ENCODE results near the gene ADAMTSL4. TPM values are rescaled to one million over a fixed set of nuclear protein-coding genes. Genes with fewer than 3 reads are reported as not detected.

The ADAMTSL4 gene
- total and polyA plus RNA-seq, 9 of the 15 experiments (the other 6 are each of a cell fraction or from before 2014, with no cell fraction given) = 12.7 to 212 (median 35.6) TPM

GRCh38 chr1:150559656-150560010 lies 10.4 kb downstream of the ADAMTSL4 start (continued):
- peak; percentile 39; the same call in 1 of the 2 replicates for TF ChIP-seq POLR2AphosphoS5 (IDR thresholded peaks at IDR 0.05; ENCODE audit: control insufficient read depth, insufficient read depth, low read depth, low read length)
- no peak for TF ChIP-seq RBM22 (IDR thresholded peaks at IDR 0.05; ENCODE audit: low read depth, low read length, poor library complexity, severe bottlenecking)
- no peak for TF ChIP-seq FOXK1 (CRISPR knock-in tag; IDR thresholded peaks at IDR 0.05; ENCODE audit: borderline replicate concordance)
- TF ChIP-seq ATF1 (CRISPR knock-in tag; IDR thresholded peaks at IDR 0.05) = no peak
- TF ChIP-seq ATF1 (tag; IDR thresholded peaks at IDR 0.05) = no peak
- peak; percentile 42; the same call in 1 of the 2 replicates for TF ChIP-seq ZBTB7A (IDR thresholded peaks at IDR 0.05; ENCODE audit: borderline replicate concordance, control insufficient read depth, low read depth, low read length)
- TF ChIP-seq GABPA (tag; conservative IDR thresholded peaks at IDR 0.05; ENCODE audit: low read depth) = no peak
- no peak for TF ChIP-seq TOE1 (IDR thresholded peaks at IDR 0.05; ENCODE audit: borderline replicate concordance)
- TF ChIP-seq TOE1 (CRISPR knock-in tag; IDR thresholded peaks at IDR 0.05; ENCODE audit: borderline replicate concordance, low read depth) = no peak
- TF ChIP-seq, protein P1, sequence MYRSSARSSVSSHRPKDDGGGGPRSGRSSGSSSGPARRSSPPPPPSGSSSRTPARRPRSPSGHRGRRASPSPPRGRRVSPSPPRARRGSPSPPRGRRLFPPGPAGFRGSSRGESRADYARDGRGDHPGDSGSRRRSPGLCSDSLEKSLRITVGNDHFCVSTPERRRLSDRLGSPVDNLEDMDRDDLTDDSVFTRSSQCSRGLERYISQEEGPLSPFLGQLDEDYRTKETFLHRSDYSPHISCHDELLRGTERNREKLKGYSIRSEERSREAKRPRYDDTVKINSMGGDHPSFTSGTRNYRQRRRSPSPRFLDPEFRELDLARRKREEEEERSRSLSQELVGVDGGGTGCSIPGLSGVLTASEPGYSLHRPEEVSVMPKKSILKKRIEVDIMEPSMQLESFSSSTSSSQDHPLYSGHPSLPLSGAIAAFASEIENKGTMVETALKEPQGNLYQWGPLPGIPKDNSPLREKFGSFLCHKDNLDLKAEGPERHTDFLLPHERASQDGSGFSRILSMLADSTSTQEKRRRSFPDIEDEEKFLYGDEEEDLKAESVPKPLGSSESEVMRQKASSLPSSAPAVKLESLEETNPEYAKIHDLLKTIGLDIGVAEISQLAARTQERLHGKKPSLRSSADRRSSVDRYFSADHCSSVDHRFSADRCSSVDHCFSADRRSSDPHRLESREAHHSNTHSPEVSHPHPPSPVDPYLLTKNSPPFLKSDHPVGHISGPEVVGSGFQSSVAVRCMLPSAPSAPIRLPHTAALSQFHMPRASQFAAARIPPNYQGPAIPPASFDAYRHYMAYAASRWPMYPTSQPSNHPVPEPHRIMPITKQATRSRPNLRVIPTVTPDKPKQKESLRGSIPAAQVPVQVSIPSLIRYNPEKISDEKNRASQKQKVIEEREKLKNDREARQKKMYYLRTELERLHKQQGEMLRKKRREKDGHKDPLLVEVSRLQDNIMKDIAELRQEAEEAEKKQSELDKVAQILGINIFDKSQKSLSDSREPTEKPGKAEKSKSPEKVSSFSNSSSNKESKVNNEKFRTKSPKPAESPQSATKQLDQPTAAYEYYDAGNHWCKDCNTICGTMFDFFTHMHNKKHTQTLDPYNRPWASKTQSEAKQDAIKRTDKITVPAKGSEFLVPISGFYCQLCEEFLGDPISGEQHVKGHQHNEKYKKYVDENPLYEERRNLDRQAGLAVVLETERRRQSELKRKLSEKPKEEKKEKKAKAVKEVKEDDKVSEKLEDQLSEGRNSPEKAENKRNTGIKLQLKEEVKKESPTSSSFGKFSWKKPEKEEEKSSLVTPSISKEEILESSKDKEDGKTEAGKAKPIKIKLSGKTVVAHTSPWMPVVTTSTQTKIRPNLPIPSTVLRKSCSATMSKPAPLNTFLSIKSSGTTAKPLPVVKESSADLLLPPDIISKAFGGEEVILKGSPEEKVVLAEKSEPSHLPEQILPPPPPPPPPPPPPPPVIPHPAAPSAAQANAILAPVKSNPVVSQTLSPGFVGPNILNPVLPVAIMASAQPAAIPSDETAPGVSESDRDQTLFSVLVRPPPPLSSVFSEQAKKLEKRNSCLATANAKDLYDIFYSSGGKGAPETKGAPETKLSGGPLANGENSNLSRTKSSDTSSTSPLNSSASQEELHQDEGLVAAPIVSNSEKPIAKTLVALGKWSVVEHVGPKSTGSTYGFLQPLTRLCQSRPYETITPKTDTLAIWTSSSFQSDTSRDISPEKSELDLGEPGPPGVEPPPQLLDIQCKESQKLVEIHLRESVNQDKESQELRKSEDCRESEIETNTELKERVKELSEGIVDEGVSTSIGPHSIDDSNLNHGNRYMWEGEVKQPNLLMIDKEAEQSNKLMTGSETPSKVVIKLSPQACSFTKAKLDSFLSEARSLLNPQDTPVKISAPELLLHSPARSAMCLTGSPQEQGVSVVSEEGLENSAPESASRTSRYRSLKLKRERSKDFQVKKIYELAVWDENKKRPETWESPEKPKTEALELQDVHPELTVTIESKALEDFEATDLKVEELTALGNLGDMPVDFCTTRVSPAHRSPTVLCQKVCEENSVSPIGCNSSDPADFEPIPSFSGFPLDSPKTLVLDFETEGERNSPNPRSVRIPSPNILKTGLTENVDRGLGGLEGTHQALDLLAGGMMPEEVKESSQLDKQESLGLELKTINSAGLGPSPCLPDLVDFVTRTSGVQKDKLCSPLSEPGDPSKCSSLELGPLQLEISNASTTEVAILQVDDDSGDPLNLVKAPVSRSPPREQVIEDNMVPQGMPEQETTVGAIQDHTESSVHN (IDR thresholded peaks at IDR 0.05; ENCODE audit: borderline replicate concordance in 1 of 2, low read depth in 1 of 2) = no peak
- TF ChIP-seq HNRNPL (IDR thresholded peaks at IDR 0.05; ENCODE audit: low read depth, low read length) = 0 out of 2 replicates have a peak, but pooled peaks have one; percentile 40
- TF ChIP-seq POLR2A (conservative IDR thresholded peaks at IDR 0.05) = no peak
- no peak for TF ChIP-seq ZNF77 (CRISPR knock-in tag; IDR thresholded peaks at IDR 0.05)
- no peak for TF ChIP-seq SMC3 (conservative IDR thresholded peaks at IDR 0.05; ENCODE audit: insufficient read depth, low read depth, low read length)
- no peak for TF ChIP-seq MTF1 (CRISPR knock-in tag; IDR thresholded peaks at IDR 0.05; ENCODE audit: borderline replicate concordance)
- no peak for TF ChIP-seq FUS (optimal IDR thresholded peaks at IDR 0.05; ENCODE audit: low read depth, low read length)
- no peak for TF ChIP-seq KHSRP (IDR thresholded peaks at IDR 0.05)
- TF ChIP-seq CCAR2 (IDR thresholded peaks at IDR 0.05; ENCODE audit: low read depth, low read length) = no peak
- TF ChIP-seq ZNF436 (CRISPR knock-in tag; IDR thresholded peaks at IDR 0.05) = no peak
- TF ChIP-seq PHF8 (IDR thresholded peaks at IDR 0.05; ENCODE audit: borderline replicate concordance, low read length) = no peak
- no peak for TF ChIP-seq YBX1 (IDR thresholded peaks at IDR 0.05)
- TF ChIP-seq SREBF2 (CRISPR knock-in tag; IDR thresholded peaks at IDR 0.05) = no peak
- TF ChIP-seq HDGF (IDR thresholded peaks at IDR 0.05) = no peak
- TF ChIP-seq STAG1 (CRISPR knock-in tag; IDR thresholded peaks at IDR 0.05; ENCODE audit: borderline replicate concordance) = peak; percentile 28; the same call in 1 of the 2 replicates

Measured in K562 (cell line).